Measurements from ENCODE around the gene AWAT2.

AWAT2 gene, protein sequence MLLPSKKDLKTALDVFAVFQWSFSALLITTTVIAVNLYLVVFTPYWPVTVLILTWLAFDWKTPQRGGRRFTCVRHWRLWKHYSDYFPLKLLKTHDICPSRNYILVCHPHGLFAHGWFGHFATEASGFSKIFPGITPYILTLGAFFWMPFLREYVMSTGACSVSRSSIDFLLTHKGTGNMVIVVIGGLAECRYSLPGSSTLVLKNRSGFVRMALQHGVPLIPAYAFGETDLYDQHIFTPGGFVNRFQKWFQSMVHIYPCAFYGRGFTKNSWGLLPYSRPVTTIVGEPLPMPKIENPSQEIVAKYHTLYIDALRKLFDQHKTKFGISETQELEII

DNA sequence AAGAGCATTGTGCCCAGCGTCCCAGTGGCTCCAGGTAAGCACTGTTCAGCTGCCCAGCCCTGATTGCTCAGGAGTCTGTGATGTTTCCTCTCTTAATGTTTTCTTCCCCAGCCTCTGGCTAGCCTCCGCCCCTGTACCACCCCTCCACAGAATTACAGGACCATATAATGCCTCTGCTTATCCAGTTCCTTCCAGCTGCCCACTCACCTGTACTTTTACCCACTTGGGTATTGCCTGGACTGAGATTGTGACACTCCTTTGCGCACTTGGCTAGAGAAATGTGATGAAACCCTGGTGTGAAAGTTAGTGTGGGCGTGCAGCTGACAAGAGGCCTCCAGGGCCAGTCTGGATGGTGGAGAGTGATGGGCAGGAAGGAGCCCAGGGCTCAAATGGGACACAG is at the start of gene AWAT2:
Gene AWAT2, minus strand, starts transcription at position 14 of the 400 bp plus-strand sequence. Its CDS starts 6 bp downstream, at position 8.
- DNase-seq, result no peak

DNA sequence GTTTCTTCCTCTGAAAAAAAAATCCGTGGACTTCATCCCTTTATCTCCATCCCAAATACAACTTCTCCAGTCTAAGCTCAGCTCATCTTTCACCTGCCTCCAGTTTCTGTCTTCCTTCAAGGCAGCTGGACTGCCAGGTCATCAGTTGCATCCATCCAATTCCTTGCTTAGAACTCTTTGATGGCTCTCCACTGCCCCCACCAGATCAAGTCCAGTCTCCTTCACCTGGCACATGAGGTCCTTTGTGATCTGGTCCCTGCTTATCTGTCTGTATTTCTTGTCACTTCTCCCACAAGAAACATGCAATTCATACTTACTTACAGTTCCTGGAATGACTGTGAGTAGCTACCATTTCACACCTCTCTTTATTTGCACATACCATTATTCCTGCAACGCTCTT is 46.3 kb upstream of the AWAT2 start:
- peak; percentile 4 for DNase-seq

DNA sequence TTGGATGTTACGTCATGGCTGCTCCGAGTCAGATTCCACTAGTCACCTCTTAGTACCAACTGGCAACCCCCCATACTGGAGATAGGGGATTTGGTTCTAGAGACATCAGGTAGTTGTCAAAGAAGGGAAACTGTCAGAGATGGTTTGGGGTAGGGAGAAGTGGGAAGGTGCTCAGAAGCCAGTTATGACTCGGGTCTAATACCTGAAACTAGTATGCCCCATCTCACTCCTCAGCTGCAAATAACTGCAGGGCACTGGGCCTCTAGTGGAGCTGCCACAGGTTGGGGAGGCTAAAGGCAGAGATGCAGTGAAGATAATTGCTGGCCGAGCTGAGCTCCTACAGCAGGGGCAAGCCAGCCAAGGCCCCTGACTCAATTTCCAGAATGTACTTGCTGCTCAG is 42.5 kb upstream of the AWAT2 start:
- no peak for DNase-seq

DNA sequence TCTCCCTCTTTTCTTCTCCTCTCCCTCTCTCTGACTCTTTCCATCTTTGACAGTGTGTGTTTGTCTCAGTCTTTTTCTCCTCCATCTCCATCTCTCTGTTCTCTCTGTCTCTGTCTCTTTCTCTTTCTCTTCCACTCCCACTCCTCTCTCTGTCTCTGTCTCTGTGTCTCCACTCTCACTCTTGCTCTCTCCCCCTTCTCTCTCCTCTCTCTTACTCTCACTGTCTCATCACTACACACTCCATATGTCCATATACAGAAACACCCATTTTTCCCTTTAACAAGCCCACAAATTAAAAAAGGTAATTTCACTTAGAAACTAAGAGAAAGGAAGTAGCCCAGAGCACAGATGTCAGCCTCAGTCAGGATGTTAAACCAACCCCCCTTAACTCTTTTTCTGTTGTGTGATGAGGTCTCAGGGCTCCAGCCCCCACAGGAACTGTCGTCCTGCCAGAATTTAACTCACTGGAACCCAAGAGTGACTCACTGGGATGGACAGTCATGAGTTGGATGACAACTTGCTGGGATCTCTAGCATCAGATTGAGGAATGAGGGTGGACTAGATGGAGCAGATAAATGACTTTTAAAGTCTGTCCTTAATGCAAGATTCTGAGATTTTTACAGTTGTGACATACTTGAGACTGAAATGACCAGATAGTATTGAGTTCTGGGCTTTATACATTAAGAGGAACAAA is 40.0 kb upstream of the AWAT2 start:
- no peak for DNase-seq

DNA sequence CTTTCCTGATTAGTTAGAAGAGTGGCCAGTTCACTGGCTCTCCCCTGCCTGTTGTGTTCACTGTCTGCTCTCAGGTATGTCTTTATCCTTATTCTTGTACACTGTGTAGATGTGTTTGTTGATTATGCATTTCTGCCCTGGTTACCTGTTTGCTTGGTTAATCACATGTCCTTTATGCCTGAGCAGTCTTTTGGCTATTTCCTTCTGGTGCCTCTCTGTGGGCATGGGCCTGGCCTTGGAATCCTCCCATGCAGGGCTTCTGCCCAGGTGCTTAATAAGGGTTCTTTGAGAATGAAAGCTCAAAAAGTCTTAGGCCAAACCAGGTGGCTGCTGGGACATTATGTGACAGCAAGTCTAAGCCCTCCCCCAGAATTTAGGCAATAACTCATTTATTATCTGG is 39.0 kb upstream of the AWAT2 start:
- no peak for DNase-seq

DNA sequence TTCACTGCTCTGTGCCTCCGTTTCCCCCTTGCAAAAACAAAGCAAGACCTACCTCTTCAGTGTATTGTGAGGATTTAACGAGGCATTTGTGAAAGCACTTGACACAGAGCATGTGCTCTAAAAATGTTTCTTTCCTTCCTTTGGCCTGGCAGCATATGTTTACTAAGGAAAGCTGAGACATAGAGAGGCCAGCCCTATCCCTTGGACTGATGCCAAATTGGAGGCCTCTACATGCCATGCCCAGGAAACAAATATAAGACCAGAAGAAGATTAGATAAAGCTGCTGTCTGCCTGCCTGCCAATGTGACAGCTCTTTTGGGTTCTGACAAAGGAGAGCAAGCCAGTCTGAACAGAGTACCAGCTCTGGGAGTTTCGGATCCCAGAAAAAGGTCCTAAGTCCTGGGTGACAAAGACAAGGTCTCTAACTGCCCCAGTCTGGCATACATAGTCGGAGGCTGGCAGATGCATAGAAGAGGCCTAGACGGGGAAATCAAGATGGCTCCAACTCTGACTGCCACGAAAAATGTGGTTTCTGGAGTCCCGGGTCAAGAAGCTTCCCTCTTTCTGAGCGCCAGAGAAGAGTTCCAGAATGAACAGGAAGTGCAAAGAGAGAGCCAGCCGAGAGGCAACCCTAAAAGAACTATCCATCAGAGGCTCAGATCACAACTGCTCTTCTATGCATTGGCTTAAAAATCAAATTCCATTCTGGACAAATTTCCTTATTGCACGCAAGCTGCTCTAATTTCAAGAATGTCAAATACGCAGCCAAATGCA is 38.3 kb upstream of the AWAT2 start:
- DNase-seq, result peak; percentile 15

DNA sequence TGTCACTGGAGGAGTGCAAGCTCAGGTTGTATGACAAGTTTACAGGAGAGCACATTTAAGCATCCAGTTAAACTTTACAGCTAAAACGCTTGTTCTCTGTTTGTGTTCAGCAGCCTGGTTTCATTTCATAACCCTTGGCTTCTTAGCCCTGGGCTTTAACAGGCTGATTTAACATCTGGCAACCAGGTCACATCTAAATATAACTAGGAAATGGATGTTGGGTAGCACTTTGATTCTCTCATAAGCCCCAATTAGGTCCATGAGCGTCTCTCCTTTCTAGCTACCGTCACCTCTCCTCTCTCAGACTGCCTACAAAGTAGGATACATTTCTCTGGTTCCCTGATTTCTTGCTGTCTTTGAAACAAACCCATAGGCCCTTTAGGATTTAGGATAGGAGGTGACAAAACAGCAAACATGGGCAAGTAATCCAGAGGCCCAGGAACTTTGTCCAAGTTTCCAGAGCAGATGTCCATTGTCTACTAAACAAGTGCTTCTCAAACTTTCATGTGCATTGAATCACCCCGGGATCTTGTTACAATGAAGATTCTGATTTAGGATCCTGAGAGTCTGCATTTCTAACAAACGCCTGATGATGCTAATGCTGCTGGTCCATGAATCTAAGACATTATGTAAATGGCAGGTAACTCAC is 35.0 kb upstream of the AWAT2 start:
- no peak for DNase-seq

DNA sequence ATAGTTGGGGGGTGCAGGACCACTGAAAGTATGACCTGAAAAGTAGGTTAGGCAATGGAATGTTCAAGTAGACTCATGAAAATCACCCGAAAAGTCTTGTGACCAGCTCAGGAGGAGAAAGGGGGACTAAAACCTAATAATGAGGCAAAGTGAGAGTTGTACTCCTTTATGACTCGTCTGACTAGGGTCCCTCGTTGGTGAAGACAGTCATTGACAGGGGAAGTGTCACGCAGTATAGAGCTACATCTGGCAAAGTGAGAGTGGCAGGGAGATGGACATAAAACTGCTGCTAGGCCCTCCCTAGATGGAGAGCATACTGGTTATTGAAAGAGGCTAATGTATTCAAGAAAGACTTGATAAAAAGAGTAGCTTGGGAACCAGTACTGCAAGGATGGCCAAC is 33.0 kb upstream of the AWAT2 start:
- DNase-seq, result no peak

DNA sequence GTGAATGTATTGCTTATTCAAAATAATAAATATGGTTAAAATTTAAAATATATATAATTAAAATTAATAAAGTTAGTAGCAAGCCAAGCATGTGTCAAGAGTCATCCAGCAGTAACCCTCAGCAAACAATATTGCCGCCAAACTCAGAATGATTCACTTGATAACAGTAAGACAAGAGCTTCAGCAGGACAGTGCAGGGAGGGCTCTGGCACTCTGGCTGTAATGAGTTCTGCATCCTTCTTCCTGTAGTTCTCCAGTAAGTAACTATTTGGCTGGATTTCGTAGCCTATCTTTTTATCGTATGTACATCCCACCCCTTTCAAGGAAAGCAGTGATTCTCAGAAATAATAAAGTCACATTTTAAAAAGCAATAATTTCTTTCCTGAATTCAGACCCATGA is 30.1 kb upstream of the AWAT2 start:
- DNase-seq, result no peak

DNA sequence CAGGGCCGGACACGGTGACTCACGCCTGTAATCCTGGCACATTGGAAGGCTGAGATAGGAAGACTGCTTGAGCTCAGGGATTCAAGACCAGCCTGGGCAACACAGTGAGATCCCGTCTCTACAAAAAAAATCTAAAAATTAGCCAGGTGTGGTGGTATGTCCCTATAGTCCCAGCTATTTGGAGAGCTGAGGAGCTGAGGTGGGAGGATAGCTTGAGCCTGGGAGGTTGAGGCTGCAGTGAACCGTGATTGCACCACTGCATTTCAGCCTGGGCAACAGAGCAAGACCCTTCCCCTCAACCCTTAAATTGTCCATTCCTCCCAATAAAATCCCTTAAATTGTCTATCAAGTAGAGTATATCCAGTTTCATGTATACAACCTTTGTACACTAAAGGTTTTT is 29.6 kb upstream of the AWAT2 start:
- DNase-seq, result no peak

DNA sequence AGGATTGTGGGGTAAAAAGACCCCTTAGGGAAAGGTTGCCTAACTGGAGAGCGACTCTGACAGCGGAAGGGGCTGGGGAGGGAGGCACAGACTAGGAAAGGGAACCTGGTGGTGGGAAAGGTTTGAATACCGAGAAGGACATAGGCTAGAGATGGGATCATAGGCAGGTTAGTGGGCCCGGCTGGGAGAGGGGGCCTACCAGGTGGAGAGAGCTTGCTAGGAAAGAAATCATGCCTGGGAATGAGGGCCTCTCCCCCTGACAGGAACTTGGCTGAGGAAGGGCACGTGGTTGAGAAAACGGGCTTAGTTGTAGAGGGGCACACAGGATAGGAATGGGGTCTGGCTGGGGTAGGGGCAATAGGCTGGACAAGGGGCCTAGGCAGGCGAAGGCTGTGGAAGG is 16.9 kb upstream of the AWAT2 start:
- DNase-seq, result no peak

DNA sequence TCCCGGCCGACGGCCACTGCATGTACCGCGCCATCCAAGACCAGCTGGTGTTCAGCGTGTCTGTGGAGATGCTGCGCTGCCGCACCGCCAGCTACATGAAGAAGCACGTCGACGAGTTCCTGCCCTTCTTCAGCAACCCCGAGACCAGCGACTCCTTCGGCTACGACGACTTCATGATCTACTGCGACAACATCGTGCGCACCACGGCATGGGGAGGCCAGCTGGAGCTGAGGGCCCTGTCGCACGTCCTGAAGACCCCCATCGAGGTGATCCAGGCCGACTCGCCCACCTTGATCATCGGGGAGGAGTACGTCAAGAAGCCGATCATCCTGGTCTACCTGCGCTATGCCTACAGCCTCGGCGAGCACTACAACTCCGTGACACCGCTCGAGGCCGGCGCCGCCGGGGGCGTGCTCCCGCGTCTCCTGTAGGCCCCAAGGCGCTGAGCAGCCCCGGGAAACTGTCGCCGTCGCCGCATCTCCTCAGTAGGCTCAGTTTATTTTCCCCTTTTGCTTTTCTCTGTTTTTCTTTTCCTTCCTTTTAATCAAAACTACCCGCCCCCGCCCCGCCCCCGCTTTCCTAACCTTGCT is 13.3 kb upstream of the AWAT2 start:
- DNase-seq, result no peak

DNA sequence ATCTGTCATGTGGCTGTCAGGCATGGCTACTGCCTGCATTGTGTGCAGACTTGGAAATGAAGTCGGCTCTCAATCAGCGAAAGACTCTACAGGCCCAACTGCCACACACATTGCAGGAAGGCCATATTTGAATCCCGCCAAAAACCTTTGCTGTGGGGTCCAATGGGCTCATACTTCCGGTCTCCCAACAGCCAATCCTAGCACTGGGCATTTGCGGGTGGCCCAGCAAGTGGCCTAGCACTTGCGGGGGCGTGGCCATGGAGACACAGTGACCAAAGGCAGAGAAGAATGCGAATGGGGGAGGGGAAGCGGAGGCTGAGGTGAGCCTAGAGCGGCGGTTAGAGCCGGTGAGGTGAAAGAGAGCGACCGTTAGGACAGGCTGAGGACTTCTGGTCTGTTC is 12.3 kb upstream of the AWAT2 start, which contains the start of gene OTUD6A:
Gene OTUD6A, plus strand, starts transcription at position 382 of the 400 bp plus-strand sequence. CDS start 68 bp downstream, outside the sequence.
- no peak for DNase-seq

DNA sequence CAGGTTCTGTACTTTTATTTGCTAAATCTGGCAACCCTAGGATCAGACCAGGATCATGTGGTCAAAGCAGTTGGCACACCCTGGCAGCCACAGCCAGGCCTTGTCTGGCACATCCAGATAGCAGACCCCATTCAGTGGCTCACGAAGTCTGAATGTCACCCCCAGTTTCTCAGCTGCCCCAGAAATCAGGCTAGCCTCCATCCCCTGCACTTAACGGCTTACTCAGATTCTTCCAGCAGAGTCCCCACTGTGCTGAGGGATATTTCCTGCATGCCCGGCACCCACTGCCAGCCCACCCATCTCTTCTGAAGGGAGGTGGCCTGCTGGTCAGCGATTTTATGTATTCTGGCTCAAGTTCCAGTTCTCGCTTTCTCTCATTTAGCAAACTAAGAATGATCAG is 4.7 kb upstream of the AWAT2 start:
- DNase-seq, result no peak

DNA sequence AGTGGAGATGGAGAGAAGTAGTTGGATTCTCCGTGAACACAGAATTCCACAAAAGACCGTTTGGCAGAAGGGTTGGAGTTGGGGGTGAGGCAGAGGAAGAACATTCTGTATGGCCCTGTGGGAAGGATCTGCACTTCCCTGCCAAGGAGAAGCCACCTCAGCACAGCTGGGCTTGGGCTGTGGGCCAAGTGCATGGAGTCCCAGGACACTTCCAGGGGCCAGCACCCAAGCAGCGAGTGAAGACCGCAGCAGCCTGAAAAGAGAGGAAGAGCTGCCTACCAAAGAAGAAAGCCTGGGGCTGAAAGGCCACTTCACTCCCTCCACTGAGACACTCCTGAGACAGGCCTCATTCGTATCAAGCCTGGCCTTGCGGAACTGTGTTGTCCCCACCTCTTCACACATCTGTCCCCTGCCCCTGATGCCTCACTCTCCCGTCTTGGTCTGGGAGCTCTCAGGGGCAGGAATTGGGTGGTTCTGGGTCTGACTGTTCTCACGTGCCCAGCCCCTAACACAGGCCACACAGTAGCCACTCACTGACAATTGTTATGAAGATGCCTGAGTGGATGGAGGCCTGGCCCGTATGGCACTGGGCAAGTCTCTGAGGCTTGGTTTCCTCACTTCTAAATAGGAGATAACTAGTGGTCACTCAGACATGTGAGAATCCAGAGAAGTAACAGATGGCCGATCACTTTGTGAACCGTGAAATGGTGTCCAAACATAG is 3.3 kb upstream of the AWAT2 start:
- no peak for DNase-seq

DNA sequence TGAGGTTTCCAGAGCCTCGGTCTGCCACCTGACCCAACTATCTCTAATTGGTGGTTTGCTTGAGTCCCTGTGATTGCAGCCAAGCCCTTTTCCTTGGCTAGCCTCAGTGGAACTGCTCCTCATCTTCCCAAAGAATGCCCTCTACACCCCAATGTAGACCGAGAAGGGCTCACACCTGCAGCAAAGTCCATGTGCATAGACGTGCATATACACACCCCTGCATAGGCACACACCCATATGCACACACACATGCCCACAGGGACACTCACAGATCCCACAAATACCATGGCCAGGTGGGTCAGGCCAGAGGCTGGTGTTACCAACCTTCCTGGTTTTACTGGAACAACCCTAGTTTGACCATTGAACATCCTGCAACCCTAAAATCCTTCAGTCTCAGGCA is 332 bp downstream of the AWAT2 start:
- DNase-seq, result no peak

DNA sequence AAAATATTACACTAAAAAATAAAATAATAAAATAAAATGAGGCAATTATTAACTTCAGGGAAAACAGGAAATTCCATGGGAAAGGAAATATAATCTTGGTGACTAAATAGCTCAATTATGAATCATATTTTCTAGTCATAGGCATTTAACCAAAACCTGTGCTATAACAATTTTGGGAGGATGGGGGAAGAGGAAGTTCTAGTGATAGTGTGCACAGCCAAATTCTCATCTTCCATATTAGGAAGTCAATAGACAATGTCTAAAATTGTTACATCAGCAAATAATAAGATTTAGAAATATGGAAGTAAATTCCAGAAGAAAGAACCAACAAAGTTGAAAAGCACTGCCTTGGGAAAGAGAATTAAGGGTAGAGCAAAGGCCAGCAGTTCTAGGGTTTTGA is 2.8 kb downstream of the AWAT2 start:
- no peak for DNase-seq

DNA sequence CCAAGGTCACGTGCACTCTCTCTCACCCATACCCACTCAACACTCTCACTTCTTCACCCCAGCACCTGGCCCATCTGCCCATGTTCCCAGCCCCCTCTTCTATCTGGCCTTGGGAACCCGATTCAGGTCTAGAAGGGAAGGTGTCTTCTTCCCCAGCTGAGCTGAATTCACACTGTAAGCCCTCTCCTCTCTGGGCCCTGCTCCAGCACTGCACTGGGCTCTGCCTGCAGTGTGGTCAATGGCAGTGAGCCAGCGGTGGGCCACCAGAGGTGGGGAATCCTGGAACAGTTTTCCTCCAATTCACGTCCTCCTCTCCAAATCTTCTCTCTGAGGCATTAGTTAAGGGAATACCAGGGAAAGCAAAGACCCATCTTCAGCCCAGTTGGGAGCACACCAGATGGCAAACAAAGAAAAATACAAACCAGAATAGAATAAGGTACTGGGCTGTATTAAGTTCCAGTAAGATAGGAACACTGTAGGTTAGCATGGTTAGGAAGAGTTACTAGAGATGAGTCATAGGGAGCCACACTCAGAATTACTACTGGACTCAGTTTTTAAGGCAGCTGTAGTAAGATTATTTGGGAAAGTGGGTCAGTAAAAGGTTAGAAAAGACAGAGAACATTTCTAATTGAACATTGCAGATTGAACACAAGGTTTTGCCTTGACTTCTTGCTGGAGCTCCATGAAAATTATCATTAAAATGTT is 5.0 kb downstream of the AWAT2 start:
- no peak for DNase-seq

DNA sequence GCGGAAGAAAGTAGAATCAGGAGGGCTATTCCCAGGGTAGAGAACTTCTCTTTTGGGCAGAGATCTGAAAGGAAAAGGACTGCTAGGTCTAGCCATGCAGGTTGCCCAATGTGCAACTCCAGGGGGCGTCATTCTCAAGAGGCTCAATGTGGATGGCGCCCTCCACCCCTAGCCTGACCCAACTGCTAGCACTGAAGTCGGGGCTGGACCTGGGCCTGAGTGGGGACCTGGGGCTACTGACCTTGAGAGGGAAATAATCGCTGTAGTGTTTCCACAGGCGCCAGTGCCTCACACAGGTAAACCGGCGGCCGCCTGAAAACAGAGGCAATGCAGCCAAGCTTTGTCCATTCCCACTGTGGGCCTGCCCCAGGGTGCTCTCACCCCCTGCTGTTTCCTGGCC is 6.1 kb downstream of the AWAT2 start:
- no peak for DNase-seq

DNA sequence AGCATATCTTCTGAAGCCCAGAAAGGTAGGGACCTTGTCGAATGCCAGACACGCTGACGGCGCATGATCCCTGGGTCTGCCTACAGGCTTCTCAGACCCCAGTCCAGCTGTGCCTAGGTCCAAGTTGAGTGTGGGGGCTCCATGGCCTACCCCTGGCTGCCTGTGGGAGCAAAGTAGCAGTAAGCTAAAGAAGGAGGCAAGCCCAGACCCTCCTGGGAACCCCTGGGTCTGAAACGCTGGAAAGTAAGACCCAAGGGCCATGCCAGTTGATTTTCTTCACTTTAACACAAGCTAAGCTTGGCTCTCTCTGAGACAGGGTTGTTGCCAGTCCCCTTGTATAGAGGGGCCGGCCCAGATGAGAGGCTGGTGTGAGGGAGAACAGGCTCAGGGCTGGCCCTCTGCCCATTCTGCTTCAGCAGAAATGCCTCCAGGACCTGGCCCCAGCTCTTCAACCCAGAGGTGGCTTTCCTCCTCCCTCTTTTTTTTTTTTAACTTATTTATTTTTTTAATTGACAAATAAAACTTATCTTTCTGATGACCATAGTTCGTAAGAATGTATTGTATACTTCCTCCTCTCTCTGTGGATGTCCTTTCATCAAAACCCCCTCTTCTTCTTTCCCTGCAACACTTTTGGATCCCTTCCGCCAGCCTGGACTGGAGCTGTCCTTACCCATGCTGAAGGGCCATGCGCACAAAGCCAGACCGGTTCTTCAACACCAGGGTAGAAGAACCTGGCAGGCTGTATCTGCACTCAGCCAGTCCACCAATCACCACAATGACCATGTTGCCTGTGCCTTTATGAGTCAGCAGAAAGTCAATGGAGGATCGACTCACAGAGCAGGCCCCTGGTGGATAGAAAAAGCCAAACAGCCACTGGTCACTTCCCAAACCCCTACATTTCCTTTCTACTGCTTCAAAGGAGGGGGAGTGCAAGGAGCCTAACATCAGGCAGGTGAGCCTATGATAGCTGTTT is 7.1 kb downstream of the AWAT2 start:
- DNase-seq, result no peak

All from eye (tissue), 1 donor.